Uterus (tissue), 4 donors: Measurements from ENCODE around the gene FIGN. TPM values are rescaled to one million over a fixed set of nuclear protein-coding genes. Genes with fewer than 3 reads are reported as not detected.

Source experiments
- DNase-seq, 2 donors: peaks; one replicate each; pipeline ENCODE4 v3.0.0-alpha.2; 2019 to 2020
- H3K27ac ChIP-seq, 2 donors: fragments of 200-600 bp; sonication (generic); 1 replicate in 1 of 2; 2 replicates in 1 of 2; pipeline ENCODE4 v1.5.1; 2016 to 2018
- H3K27me3 ChIP-seq, 2 donors: fragments of 200-600 bp; sonication (generic); one replicate each; pipeline ENCODE4 v1.5.1; 2018 to 2019; ENCODE audit warnings: control low read depth in 1 of 2
- H3K36me3 ChIP-seq, 2 donors: fragments of 200-600 bp; sonication (generic); one replicate each; pipeline ENCODE4 v1.5.1; 2019; ENCODE audit warnings: control low read depth in 1 of 2
- H3K4me1 ChIP-seq, 2 donors: fragments of 200-600 bp; sonication (generic); one replicate each; pipeline ENCODE4 v1.5.1; 2018 to 2019; ENCODE audit warnings: control low read depth in 1 of 2
- H3K4me3 ChIP-seq, 2 donors: fragments of 200-600 bp; sonication (generic); 1 replicate in 1 of 2; 2 replicates in 1 of 2; pipeline ENCODE4 v1.5.1; 2018 to 2019; ENCODE audit warnings: mild to moderate bottlenecking in 1 of 2
- H3K9me3 ChIP-seq, 2 donors: fragments of 200-600 bp; sonication (generic); one replicate each; pipeline ENCODE4 v1.5.1; 2019; ENCODE audit warnings: control low read depth in 1 of 2
- CTCF ChIP-seq, 4 experiments: fragments of 200-600 bp in 2 of 4; fragments of 450-650 bp in 2 of 4; sonication (generic) in 2 of 4; IDR thresholded peaks; one replicate each; pipeline ENCODE4 v1.5.1; 2016 to 2019; ENCODE audit warnings: antibody characterized with exemption in 4 of 4, mild to moderate bottlenecking in 2 of 4, moderate library complexity in 1 of 4
- POLR2A ChIP-seq, 2 donors: fragments of 450-650 bp; IDR thresholded peaks; one replicate each; pipeline ENCODE4 v1.6.1; 2016; ENCODE audit warnings: antibody characterized with exemption in 2 of 2, mild to moderate bottlenecking in 1 of 2, moderate library complexity in 1 of 2
- intact Hi-C: fragments of 100-400 bp; cut with DNase I; formaldehyde crosslinking; loops from one replicate; pipeline ENCODE4 v1.15.1; 2023; ENCODE audit warnings: low total_unique reads
- total RNA-seq, 4 donors: library from RNA; depleted of rRNA in 3 of 4; stranded (reverse); fragments of >200 nt in 3 of 4; gene quantifications; one replicate each; pipeline versions ENCODE4 v1.1.0 to v1.2.4, GENCODE V29; 2014 to 2023
- donor health status: DM: yes; HTN: yes; CAD: no.

Gene FIGN
- total RNA-seq, 4 donors from 2014 or later, result 1.8 to 9.8 (median 4.6) TPM

GRCh38 chr2:163571423-163572102, 164.2 kb downstream of the FIGN start:
- intact Hi-C loops, result no loop called here
- TF ChIP-seq POLR2A (IDR thresholded peaks at IDR 0.05) (no peak), CTCF (IDR thresholded peaks at IDR 0.05) (no peak)
- H3K27ac ChIP-seq, result no peak overlapping the region

GRCh38 chr2:163570391-163570790, 165.4 kb downstream of the FIGN start:
- intact Hi-C loops, result no loop called here
- H3K27ac ChIP-seq, result no peak overlapping the region
- no peaks in the 10 kb centered on the region for H3K4me1 ChIP-seq
- DNase-seq, result no peak
- no peaks in the 10 kb centered on the region for H3K36me3 ChIP-seq
- no peaks in the 10 kb centered on the region for H3K27me3 ChIP-seq
- H3K4me3 ChIP-seq, result no peak overlapping the region
- no peak for TF ChIP-seq CTCF (IDR thresholded peaks at IDR 0.05)
- no peaks in the 10 kb centered on the region for H3K9me3 ChIP-seq

More at GRCh38 chr2:163571423-163572102, 164.2 kb downstream of the FIGN start:
- Histone ChIP-seq H3K4me1 (no peaks in the 10 kb centered on the region), H3K27me3 (no peaks in the 10 kb centered on the region), H3K36me3 (no peaks in the 10 kb centered on the region), H3K9me3 (no peaks in the 10 kb centered on the region), H3K4me3 (no peak overlapping the region)
- no peak for DNase-seq

- TF ChIP-seq CTCF (IDR thresholded peaks at IDR 0.05) (no peak), POLR2A (IDR thresholded peaks at IDR 0.05) (no peak)
- H3K36me3 ChIP-seq, result no peaks in the 10 kb centered on the region
- no peaks in the 10 kb centered on the region for H3K27me3 ChIP-seq
Observed at GRCh38 chr2:163565192-163565591, 170.6 kb downstream of the FIGN start.

GRCh38 chr2:163564236-163564635, 171.6 kb downstream of the FIGN start:
- TF ChIP-seq POLR2A (IDR thresholded peaks at IDR 0.05) (no peak), CTCF (IDR thresholded peaks at IDR 0.05) (no peak)
- DNase-seq, result no peak
- Histone ChIP-seq H3K9me3 (no peaks in the 10 kb centered on the region), H3K4me3 (no peak overlapping the region), H3K27me3 (no peaks in the 10 kb centered on the region), H3K4me1 (no peaks in the 10 kb centered on the region), H3K36me3 (no peaks in the 10 kb centered on the region), H3K27ac (no peak overlapping the region)
- intact Hi-C loops, result no loop called here

More at GRCh38 chr2:163565192-163565591, 170.6 kb downstream of the FIGN start:
- DNase-seq, result no peak
- intact Hi-C loops, result no loop called here
- H3K27ac ChIP-seq, result no peak overlapping the region
- H3K4me3 ChIP-seq, result no peak overlapping the region
- no peaks in the 10 kb centered on the region for H3K9me3 ChIP-seq
- no peaks in the 10 kb centered on the region for H3K4me1 ChIP-seq

- H3K27me3 ChIP-seq, result no peaks in the 10 kb centered on the region
- no peak overlapping the region for H3K4me3 ChIP-seq
- no peaks in the 10 kb centered on the region for H3K9me3 ChIP-seq
- intact Hi-C loops, result no loop called here
- no peak overlapping the region for H3K27ac ChIP-seq
- no peaks in the 10 kb centered on the region for H3K4me1 ChIP-seq
- DNase-seq, result no peak
- TF ChIP-seq POLR2A (IDR thresholded peaks at IDR 0.05), result no peak
- TF ChIP-seq CTCF (IDR thresholded peaks at IDR 0.05), result no peak
- H3K36me3 ChIP-seq, result no peaks in the 10 kb centered on the region
Observed at GRCh38 chr2:163563336-163563735, 172.5 kb downstream of the FIGN start.
